ENCODE data around the gene MPND. TPM values are rescaled to one million over a fixed set of nuclear protein-coding genes. Genes with fewer than 3 reads are reported as not detected.
"Not testable (repeated sequence)": the region's sequence is repeated elsewhere in the genome, so short reads cannot be mapped to it uniquely, and the experiment has no call there.

MPND gene
- total RNA-seq, 2 donors from 2014 or later, result 12.5 to 18.2 TPM

DNA sequence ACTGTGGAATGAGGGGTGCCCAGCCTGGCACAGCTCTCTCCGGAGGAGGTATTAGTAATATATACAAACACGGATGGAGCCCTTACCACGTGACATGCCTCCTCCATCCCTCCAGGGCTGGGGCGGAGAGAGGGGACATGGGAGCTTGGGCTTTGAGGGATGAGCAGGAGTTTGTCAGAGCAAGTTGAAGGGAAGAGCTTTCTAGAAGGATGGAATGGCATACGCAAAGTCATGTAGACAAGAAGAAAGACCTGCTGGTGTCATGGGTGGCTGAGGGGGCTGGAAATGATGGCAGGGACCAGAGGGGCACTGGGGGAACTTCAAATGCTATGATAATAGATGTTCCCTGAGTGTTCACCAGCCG lies 2.6 kb downstream of the MPND start:
- no peak for DNase-seq (ENCODE audit: low spot score)
- no peak for TF ChIP-seq POLR2AphosphoS5 (IDR thresholded peaks at IDR 0.05)
- TF ChIP-seq, protein P1, sequence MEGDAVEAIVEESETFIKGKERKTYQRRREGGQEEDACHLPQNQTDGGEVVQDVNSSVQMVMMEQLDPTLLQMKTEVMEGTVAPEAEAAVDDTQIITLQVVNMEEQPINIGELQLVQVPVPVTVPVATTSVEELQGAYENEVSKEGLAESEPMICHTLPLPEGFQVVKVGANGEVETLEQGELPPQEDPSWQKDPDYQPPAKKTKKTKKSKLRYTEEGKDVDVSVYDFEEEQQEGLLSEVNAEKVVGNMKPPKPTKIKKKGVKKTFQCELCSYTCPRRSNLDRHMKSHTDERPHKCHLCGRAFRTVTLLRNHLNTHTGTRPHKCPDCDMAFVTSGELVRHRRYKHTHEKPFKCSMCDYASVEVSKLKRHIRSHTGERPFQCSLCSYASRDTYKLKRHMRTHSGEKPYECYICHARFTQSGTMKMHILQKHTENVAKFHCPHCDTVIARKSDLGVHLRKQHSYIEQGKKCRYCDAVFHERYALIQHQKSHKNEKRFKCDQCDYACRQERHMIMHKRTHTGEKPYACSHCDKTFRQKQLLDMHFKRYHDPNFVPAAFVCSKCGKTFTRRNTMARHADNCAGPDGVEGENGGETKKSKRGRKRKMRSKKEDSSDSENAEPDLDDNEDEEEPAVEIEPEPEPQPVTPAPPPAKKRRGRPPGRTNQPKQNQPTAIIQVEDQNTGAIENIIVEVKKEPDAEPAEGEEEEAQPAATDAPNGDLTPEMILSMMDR (IDR thresholded peaks at IDR 0.05), result no peak
- TF ChIP-seq POLR2A (IDR thresholded peaks at IDR 0.05), result no peak
- Histone ChIP-seq H3K4me1 (replicated peaks) (peaks cover 5% of the 10 kb centered on the region), H3K9me3 (no peaks in the 10 kb centered on the region), H3K36me3 (no peaks in the 10 kb centered on the region), H3K27ac (no peak overlapping the region), H3K27me3 (replicated peaks; ENCODE audit: insufficient read depth) (no peaks in the 10 kb centered on the region), H3K4me3 (no peak overlapping the region)
- WGBS, result 86% methylated on average over 6 of the region's 6 CpGs
- intact Hi-C loops (cut with DNase I), result no loop called here

DNA sequence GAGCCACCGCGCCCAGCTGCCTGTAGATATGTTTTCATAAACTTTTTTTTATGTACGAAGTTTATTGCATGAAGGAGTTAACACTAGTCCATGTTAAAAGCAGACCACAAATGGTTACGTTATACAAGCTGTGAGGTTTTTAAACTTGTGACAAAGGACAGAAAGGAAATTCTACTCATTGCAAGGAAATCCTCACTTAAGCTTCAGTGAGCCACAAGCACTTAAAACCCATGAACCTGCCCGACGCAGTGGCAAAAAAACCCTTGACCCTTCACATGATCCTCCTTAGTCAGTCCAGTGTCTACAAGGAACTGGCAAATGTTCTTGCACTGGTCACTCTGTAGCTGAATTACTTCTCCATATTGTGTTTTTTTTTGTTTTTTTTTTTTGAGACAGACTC lies 4.2 kb downstream of the MPND start:
- Histone ChIP-seq H3K4me3 (no peak overlapping the region), H3K9me3 (no peaks in the 10 kb centered on the region), H3K27me3 (replicated peaks; ENCODE audit: insufficient read depth) (no peaks in the 10 kb centered on the region), H3K36me3 (no peaks in the 10 kb centered on the region), H3K4me1 (replicated peaks) (peaks cover 5% of the 10 kb centered on the region), H3K27ac (no peak overlapping the region)
- intact Hi-C loops (cut with DNase I), result no loop called here
- TF ChIP-seq POLR2A (IDR thresholded peaks at IDR 0.05), result no peak
- no peak for TF ChIP-seq POLR2AphosphoS5 (IDR thresholded peaks at IDR 0.05)
- TF ChIP-seq, protein P1 (IDR thresholded peaks at IDR 0.05), result no peak
- WGBS, result 92% methylated on average over 6 of the region's 6 CpGs
- no peak for DNase-seq (ENCODE audit: low spot score)

DNA sequence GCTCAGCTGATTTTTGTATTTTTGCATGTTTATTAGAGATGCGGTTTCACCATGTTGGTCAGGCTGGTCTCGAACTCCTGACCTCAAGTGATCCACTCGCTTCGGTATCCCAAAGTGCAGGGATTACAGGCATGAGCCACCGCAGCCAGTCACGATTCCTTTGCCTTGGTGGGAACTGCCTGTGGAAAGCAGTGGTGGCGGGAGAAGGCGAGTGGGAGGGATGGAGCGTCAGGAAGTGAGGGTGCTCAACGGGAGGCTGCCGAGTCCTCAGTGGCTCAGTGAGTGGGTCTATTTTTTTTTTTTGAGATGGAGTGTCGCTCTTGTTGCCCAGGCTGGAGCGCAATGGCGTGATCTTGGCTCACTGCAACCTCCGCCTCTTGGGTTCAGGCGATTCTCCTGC lies 5.9 kb downstream of the MPND start:
- 91% methylated on average over 16 of the region's 16 CpGs for WGBS
- H3K4me1 ChIP-seq (replicated peaks); H3K9me3 ChIP-seq; intact Hi-C loops (cut with DNase I); H3K36me3 ChIP-seq; H3K27ac ChIP-seq; H3K27me3 ChIP-seq (replicated peaks; ENCODE audit: insufficient read depth); DNase-seq (ENCODE audit: low spot score); H3K4me3 ChIP-seq: not testable (repeated sequence)

DNA sequence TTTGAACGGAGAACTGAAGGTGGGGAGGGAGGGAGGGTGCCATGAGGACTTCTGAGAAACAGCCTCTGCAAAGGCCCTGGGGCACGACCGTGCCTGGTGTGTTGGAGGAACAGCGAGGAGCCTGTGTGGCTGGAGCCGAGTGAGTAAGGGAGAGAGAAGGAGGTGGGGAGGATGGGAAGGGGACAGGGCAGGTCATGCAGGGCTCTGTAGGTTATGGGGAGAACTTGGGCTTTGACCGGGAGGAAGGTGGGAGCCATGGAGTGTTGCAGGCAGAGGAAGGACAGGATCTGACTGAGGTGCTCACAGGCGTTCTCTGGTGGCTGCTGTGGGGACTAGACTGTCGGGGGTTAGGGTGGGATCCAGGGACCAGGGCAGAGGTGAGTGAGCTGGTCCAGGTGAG lies 6.7 kb downstream of the MPND start:
- H3K27ac ChIP-seq, result no peak overlapping the region
- intact Hi-C loops (cut with DNase I), result loop anchor here (5.0 kb wide), 1 partner anchor 83 kb away; no protein-coding TSS in a partner anchor

DNA sequence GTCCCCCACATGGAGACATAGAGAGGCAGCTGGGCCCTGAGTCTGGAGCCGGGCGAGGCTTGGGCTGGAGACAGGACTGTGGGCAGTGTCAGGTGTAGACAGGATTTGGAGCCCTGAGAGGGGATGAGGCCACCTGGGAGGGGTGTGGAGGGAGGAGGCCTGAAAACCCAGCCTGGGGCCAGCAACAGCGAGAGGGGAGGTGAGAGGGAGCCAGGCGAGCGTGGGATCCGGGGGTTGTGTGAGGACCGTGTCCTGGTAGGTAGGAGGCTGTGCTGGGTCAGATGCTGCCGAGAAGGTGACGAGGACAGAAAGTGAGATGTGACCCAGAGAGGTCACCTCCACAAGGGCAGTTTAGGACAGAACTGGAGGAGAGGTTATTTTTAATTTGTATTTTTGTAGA lies 7.4 kb downstream of the MPND start:
- no peaks in the 10 kb centered on the region for H3K27me3 ChIP-seq (replicated peaks; ENCODE audit: insufficient read depth)
- H3K27ac ChIP-seq, result no peak overlapping the region
- 92% methylated on average over 9 of the region's 9 CpGs for WGBS
- DNase-seq (ENCODE audit: low spot score), result no peak
- no peak overlapping the region for H3K4me3 ChIP-seq
- no peaks in the 10 kb centered on the region for H3K36me3 ChIP-seq
- H3K4me1 ChIP-seq (replicated peaks), result no peaks in the 10 kb centered on the region
- intact Hi-C loops (cut with DNase I), result loop anchor here (5.0 kb wide), 1 partner anchor 83 kb away; no protein-coding TSS in a partner anchor
- H3K9me3 ChIP-seq, result no peaks in the 10 kb centered on the region
- TF ChIP-seq, protein P1 (IDR thresholded peaks at IDR 0.05), result no peak
- TF ChIP-seq POLR2AphosphoS5 (IDR thresholded peaks at IDR 0.05), result no peak
- no peak for TF ChIP-seq POLR2A (IDR thresholded peaks at IDR 0.05)

More for the DNA sequence above, 6.7 kb downstream of the MPND start:
- Histone ChIP-seq H3K4me3 (no peak overlapping the region), H3K27me3 (replicated peaks; ENCODE audit: insufficient read depth) (no peaks in the 10 kb centered on the region), H3K9me3 (no peaks in the 10 kb centered on the region), H3K4me1 (replicated peaks) (no peaks in the 10 kb centered on the region), H3K36me3 (no peaks in the 10 kb centered on the region)
- DNase-seq (ENCODE audit: low spot score), result no peak
- TF ChIP-seq POLR2AphosphoS5 (IDR thresholded peaks at IDR 0.05), result no peak
- TF ChIP-seq, protein P1 (IDR thresholded peaks at IDR 0.05), result no peak
- no peak for TF ChIP-seq POLR2A (IDR thresholded peaks at IDR 0.05)
- 88% methylated on average over 8 of the region's 8 CpGs for WGBS
